BE2C (cell line): ENCODE data around the gene FMNL2.

Source experiments
- DNase-seq: peaks from one replicate; pipeline ENCODE4 v3.0.0-alpha.2; 2020
- H3K27me3 ChIP-seq: fragments of 250-450 bp; sonication (Bioruptor Pico); 2 replicates; pipeline ENCODE4 v1.5.1; 2020; ENCODE audit warnings: mild to moderate bottlenecking
- H3K36me3 ChIP-seq: fragments of 250-450 bp; sonication (Bioruptor Pico); 2 replicates; pipeline ENCODE4 v1.5.1; 2020; ENCODE audit warnings: mild to moderate bottlenecking
- H3K4me1 ChIP-seq: fragments of 250-450 bp; sonication (Bioruptor Pico); 2 replicates; pipeline ENCODE4 v1.5.1; 2020
- H3K4me3 ChIP-seq: 2 replicates; pipeline ENCODE4 v1.5.1; 2011; ENCODE audit warnings: low read depth, low read length
- H3K9me3 ChIP-seq: fragments of 250-450 bp; sonication (Bioruptor Pico); 2 replicates; pipeline ENCODE4 v1.5.1; 2020
- TF ChIP-seq, protein P1 (sequence below): IDR thresholded peaks from 2 replicates; pipeline ENCODE4 v1.5.1; 2012; ENCODE audit warnings: mild to moderate bottlenecking, low read depth, low read length

FMNL2 gene

GRCh38 chr2:152353364-152353763 is 18.4 kb downstream of the FMNL2 start:
- DNase-seq, result no peak
- Histone ChIP-seq H3K4me1 (no peaks in the 10 kb centered on the region), H3K4me3 (no peak overlapping the region), H3K9me3 (no peaks in the 10 kb centered on the region), H3K36me3 (no peaks in the 10 kb centered on the region), H3K27me3 (no peaks in the 10 kb centered on the region)
- TF ChIP-seq, protein P1, sequence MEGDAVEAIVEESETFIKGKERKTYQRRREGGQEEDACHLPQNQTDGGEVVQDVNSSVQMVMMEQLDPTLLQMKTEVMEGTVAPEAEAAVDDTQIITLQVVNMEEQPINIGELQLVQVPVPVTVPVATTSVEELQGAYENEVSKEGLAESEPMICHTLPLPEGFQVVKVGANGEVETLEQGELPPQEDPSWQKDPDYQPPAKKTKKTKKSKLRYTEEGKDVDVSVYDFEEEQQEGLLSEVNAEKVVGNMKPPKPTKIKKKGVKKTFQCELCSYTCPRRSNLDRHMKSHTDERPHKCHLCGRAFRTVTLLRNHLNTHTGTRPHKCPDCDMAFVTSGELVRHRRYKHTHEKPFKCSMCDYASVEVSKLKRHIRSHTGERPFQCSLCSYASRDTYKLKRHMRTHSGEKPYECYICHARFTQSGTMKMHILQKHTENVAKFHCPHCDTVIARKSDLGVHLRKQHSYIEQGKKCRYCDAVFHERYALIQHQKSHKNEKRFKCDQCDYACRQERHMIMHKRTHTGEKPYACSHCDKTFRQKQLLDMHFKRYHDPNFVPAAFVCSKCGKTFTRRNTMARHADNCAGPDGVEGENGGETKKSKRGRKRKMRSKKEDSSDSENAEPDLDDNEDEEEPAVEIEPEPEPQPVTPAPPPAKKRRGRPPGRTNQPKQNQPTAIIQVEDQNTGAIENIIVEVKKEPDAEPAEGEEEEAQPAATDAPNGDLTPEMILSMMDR, result no peak

- no peak for DNase-seq
- TF ChIP-seq, protein P1, result no peak
- Histone ChIP-seq H3K36me3 (no peaks in the 10 kb centered on the region), H3K9me3 (no peaks in the 10 kb centered on the region), H3K27me3 (no peaks in the 10 kb centered on the region), H3K4me3 (no peak overlapping the region), H3K4me1 (no peaks in the 10 kb centered on the region)
These were observed 19.2 kb downstream of the FMNL2 start for GRCh38 chr2:152354069-152354755.

GRCh38 chr2:152354909-152355308 is 19.9 kb downstream of the FMNL2 start:
- TF ChIP-seq, protein P1, result no peak
- no peak for DNase-seq
- Histone ChIP-seq H3K4me1 (no peaks in the 10 kb centered on the region), H3K27me3 (no peaks in the 10 kb centered on the region), H3K36me3 (no peaks in the 10 kb centered on the region), H3K4me3 (no peak overlapping the region), H3K9me3 (no peaks in the 10 kb centered on the region)

DNA sequence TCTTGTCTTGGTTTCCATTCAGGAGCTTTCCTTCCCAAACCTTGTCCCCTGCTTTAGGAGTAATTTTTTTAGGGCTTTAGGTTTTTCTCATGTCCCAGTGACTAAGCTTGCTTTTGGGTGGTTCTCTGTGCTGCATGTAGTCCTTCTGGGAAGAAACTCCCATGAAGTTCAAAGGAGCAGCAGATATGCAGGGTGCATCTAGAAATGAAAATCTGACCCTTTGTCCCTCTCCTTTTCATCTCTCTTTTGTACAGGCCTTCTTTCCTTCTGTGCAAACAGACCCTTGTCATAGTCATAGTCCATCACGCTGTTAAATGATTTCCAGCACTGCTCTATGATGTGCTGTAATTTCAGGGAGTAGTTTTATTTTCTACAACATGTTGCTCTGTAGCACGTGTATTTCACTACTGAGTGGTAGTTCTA is 20.4 kb downstream of the FMNL2 start:
- TF ChIP-seq, protein P1, result no peak
- no peak for DNase-seq
- Histone ChIP-seq H3K4me3 (no peak overlapping the region), H3K36me3 (no peaks in the 10 kb centered on the region), H3K9me3 (no peaks in the 10 kb centered on the region), H3K4me1 (no peaks in the 10 kb centered on the region), H3K27me3 (no peaks in the 10 kb centered on the region)

GRCh38 chr2:152359573-152360363 is 24.8 kb downstream of the FMNL2 start:
- Histone ChIP-seq H3K9me3 (no peaks in the 10 kb centered on the region), H3K4me1 (no peaks in the 10 kb centered on the region), H3K36me3 (no peaks in the 10 kb centered on the region), H3K4me3 (no peak overlapping the region), H3K27me3 (no peaks in the 10 kb centered on the region)
- TF ChIP-seq, protein P1, result no peak
- DNase-seq, result no peak

DNA sequence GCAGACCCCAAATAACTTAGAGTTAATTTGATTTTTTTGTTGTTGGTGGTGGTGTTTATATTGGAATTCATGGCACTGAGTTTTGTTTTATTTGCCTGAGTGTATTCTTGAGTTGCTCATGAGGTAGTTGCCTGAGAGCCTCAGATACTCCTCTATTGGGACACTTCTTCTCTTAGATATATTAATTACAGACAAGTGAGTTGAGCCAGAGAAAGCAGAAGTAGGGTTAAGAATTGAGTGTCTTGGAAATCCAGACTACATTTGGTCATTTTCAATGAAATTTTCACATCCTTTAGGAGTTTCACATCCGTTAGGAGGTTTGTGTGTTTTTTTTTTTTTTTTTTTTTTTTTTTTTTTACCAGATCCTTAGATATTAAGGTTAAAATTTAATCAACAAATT is 29.0 kb downstream of the FMNL2 start:
- DNase-seq, result no peak
- Histone ChIP-seq H3K27me3 (no peaks in the 10 kb centered on the region), H3K4me1 (no peaks in the 10 kb centered on the region), H3K9me3 (no peaks in the 10 kb centered on the region), H3K36me3 (no peaks in the 10 kb centered on the region), H3K4me3 (no peak overlapping the region)
- TF ChIP-seq, protein P1, result no peak
